ENCODE data around the gene CCDC86. TPM values are rescaled to one million over a fixed set of nuclear protein-coding genes. Genes with fewer than 3 reads are reported as not detected.

Gene CCDC86
- total RNA-seq, 1 donor from 2014 or later, result 22.8 TPM

DNA sequence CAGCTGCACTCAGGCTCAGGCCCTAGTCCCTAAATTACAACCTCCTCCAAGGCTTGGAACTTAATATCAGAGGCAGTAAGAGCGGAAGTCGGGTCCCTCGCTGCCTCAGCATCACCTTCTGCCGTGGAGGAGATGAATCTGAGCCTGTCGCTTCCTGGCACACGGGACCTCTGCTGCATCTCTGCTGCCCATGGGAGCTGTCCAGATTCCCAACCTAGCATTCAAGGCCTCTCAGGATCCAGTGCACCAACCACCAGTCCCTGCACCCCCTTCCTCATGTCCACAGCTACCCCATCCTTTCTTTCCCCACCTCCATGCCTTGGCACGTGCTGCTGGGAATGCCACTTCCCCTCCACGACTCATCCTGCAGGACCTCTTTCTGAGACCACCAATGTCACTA is 16.3 kb downstream of the CCDC86 start:
- no peaks in the 10 kb centered on the region for H3K36me3 Mint-ChIP-seq (ENCODE audit: insufficient read depth)
- no peaks in the 10 kb centered on the region for H3K9me3 Mint-ChIP-seq (ENCODE audit: low read depth)
- DNase-seq (ENCODE audit: low spot score, unreplicated experiment), result no peak
- peaks cover 10% of the 10 kb centered on the region for H3K4me1 Mint-ChIP-seq (ENCODE audit: low read depth)
- no peak overlapping the region for H3K27ac Mint-ChIP-seq
- no peak overlapping the region for H3K4me3 Mint-ChIP-seq (ENCODE audit: low read depth)
- peaks cover 3% of the 10 kb centered on the region for H3K27me3 Mint-ChIP-seq
- TF ChIP-seq, protein P1, sequence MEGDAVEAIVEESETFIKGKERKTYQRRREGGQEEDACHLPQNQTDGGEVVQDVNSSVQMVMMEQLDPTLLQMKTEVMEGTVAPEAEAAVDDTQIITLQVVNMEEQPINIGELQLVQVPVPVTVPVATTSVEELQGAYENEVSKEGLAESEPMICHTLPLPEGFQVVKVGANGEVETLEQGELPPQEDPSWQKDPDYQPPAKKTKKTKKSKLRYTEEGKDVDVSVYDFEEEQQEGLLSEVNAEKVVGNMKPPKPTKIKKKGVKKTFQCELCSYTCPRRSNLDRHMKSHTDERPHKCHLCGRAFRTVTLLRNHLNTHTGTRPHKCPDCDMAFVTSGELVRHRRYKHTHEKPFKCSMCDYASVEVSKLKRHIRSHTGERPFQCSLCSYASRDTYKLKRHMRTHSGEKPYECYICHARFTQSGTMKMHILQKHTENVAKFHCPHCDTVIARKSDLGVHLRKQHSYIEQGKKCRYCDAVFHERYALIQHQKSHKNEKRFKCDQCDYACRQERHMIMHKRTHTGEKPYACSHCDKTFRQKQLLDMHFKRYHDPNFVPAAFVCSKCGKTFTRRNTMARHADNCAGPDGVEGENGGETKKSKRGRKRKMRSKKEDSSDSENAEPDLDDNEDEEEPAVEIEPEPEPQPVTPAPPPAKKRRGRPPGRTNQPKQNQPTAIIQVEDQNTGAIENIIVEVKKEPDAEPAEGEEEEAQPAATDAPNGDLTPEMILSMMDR (IDR thresholded peaks at IDR 0.05; ENCODE audit: unreplicated experiment), result no peak

DNA sequence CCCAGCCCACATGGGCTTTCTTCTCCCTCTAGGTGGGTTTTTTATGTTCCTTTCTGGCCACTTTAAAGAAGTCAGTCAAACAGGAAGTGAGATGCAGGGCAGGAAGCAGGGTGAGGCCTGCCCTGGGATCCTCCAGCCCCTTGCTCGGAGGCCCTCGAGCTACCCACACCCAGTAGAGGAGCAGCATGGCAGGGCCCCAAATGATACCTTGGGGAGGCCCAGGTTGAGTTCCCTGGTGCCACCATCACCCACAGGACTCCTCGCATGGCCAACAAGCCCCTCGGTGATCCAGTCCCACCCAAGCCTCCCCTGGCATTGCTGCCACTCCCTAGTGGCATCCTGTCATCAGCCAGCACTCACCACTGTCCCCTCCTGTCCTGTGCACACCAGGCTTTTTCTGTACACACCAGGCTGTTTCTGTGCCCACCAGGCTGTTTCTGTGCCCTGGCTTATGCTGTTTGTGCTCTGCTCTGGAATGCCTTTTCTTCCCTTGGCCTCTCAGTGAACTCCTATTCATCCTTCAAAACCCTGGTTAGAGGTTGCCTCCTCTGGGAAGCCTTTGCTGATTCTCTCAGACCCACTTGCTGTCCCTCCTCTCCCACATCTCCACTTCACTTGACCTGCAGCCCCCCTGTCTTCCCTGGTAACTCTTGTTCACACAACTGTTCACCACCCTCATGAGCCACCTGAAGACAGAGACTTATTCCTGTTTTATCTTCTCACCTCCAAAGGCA is 17.0 kb downstream of the CCDC86 start:
- Mint-ChIP-seq H3K4me1 (ENCODE audit: low read depth) (peaks cover 10% of the 10 kb centered on the region), H3K27me3 (peaks cover 3% of the 10 kb centered on the region), H3K27ac (no peak overlapping the region), H3K4me3 (ENCODE audit: low read depth) (no peak overlapping the region), H3K36me3 (ENCODE audit: insufficient read depth) (no peaks in the 10 kb centered on the region), H3K9me3 (ENCODE audit: low read depth) (no peaks in the 10 kb centered on the region)
- TF ChIP-seq, protein P1 (IDR thresholded peaks at IDR 0.05; ENCODE audit: unreplicated experiment), result no peak
- no peak for DNase-seq (ENCODE audit: low spot score, unreplicated experiment)

DNA sequence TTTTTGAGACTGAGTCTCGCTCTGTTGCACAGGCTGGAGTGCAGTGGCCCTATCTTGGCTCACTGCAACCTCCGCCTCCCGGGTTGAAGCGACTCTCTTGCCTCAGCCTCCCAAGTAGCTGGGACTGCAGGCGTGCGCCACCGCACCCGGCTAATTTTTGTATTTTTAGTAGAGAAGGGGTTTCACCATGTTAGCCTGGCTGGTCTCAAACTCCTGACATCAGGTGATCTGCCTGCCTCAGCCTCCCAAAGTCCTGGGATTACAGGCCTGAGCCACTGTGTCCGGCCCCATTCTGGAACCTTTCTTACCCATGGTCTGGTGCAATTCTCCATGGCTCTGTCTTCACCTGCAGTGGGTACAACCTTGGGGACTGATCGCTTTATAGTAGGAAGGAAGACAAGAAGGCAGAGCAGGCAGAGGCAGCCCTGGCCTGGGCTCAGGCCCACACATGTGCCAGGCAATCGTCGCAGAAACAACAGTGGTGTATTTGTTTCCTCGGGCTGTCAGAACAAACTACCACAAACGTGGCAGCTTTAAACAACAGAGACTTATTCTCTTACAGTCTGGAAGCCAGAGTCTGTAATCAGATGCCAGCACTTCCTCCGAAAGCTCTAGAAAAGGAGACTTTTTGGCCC is 17.8 kb downstream of the CCDC86 start:
- no peak for DNase-seq (ENCODE audit: low spot score, unreplicated experiment)
- peaks cover 6% of the 10 kb centered on the region for H3K27me3 Mint-ChIP-seq
- H3K36me3 Mint-ChIP-seq (ENCODE audit: insufficient read depth), result no peaks in the 10 kb centered on the region
- H3K9me3 Mint-ChIP-seq (ENCODE audit: low read depth), result no peaks in the 10 kb centered on the region
- H3K4me3 Mint-ChIP-seq (ENCODE audit: low read depth), result no peak overlapping the region
- H3K4me1 Mint-ChIP-seq (ENCODE audit: low read depth), result peaks cover 13% of the 10 kb centered on the region
- no peak overlapping the region for H3K27ac Mint-ChIP-seq
- TF ChIP-seq, protein P1 (IDR thresholded peaks at IDR 0.05; ENCODE audit: unreplicated experiment), result no peak

DNA sequence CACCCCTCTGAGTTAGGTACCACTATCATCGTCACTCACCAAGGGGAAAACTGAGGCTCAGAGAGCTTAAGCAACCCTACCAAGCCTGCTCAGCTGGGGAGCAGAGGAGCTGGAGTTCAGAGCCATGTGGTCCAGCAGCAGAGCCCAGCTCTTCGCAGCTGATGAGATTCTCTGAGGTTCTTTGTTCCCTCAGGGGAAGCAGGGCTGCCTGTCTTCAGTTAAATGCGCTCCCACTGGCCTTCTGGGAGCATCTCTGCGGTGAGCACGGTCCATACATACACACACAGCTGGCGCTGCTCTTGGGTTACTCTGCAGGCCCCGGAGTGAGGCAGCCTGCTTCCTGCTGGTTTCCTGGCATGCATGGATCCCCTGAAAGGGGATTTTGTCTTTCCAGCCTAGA is 19.0 kb downstream of the CCDC86 start:
- peaks cover 6% of the 10 kb centered on the region for H3K4me1 Mint-ChIP-seq (ENCODE audit: low read depth)
- H3K4me3 Mint-ChIP-seq (ENCODE audit: low read depth), result no peak overlapping the region
- DNase-seq (ENCODE audit: low spot score, unreplicated experiment), result no peak
- no peaks in the 10 kb centered on the region for H3K9me3 Mint-ChIP-seq (ENCODE audit: low read depth)
- TF ChIP-seq, protein P1 (IDR thresholded peaks at IDR 0.05; ENCODE audit: unreplicated experiment), result no peak
- no peaks in the 10 kb centered on the region for H3K36me3 Mint-ChIP-seq (ENCODE audit: insufficient read depth)
- peaks cover 3% of the 10 kb centered on the region for H3K27me3 Mint-ChIP-seq
- H3K27ac Mint-ChIP-seq, result no peak overlapping the region

DNA sequence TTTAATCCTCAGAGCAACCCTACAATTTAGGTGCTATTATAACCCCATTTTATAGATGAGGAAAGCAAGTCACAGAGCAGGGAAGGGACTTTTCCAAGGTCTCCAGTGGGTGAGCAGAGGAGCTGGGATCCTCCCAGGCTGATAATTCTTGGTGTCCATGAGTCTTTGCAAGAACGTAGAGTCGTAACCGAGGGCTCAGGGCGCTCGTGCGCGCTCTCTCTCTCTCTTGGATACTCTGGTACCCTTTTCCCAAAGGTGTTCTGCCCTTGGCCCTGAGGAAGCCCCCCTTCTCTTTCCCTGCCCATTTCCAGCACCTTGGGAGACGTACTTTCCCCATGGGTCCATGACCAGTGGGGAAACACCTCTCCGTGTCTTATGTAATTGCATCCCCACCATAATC is 20.3 kb downstream of the CCDC86 start:
- Mint-ChIP-seq H3K4me1 (ENCODE audit: low read depth) (peaks cover 3% of the 10 kb centered on the region), H3K9me3 (ENCODE audit: low read depth) (no peaks in the 10 kb centered on the region), H3K27ac (no peak overlapping the region), H3K27me3 (peaks cover 3% of the 10 kb centered on the region), H3K36me3 (ENCODE audit: insufficient read depth) (no peaks in the 10 kb centered on the region), H3K4me3 (ENCODE audit: low read depth) (no peak overlapping the region)
- TF ChIP-seq, protein P1 (IDR thresholded peaks at IDR 0.05; ENCODE audit: unreplicated experiment), result no peak
- no peak for DNase-seq (ENCODE audit: low spot score, unreplicated experiment)

Data from progenitor cell of endocrine pancreas (in vitro differentiated cells).